Measurements from ENCODE around the gene MRTO4. TPM values are rescaled to one million over a fixed set of nuclear protein-coding genes. Genes with fewer than 3 reads are reported as not detected.
"Not testable (repeated sequence)": the region's sequence is repeated elsewhere in the genome, so short reads cannot be mapped to it uniquely, and the experiment has no call there.

Gene MRTO4
- total RNA-seq, 1 donor from 2014 or later = 30.3 TPM

DNA sequence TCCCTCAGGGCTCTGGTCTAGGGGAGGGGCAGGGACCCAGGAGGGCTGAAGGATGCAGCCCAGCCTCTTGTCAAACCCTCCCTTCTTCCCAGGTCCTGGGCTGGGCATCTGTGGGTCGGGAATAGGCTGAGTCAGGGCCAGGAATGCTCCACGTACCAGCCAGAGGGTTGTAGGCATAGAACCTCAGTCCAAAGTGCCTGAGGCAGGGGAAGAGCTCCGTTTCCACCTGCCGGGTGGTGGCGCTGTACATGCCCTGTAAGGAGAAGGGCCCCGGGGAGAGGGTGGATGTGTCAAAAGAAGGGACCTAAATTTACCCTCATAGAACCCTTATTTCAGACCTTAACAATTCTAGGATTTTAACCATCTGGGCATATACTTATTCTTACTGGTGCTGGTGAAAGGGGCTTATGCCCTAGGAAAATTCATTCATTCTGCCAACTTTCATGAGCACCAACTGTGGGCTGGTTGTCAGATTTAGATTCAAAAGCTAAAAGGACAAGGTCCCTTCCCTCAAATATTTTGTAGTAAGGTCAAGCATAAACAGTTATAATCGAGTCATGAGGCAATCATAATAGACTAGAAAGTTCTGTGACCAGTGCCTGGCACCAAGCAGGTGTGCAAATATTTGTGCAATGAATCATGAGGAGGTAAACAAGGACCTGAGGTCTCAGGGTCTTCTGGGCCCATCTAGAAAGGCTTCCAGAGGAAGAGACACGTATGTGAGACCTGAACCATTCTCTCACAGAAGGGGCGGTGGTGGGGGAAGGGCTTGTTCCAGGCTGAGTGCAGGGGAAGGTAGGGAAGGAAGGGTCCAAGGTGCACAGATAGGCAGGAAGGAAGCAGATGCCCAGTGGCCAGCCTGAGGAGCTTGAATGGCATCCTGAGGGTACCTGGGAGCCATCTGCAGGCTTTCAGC is 18.1 kb downstream of the MRTO4 start:
- DNase-seq (ENCODE audit: extremely low read depth, low read depth, low spot score) = not testable (repeated sequence)

DNA sequence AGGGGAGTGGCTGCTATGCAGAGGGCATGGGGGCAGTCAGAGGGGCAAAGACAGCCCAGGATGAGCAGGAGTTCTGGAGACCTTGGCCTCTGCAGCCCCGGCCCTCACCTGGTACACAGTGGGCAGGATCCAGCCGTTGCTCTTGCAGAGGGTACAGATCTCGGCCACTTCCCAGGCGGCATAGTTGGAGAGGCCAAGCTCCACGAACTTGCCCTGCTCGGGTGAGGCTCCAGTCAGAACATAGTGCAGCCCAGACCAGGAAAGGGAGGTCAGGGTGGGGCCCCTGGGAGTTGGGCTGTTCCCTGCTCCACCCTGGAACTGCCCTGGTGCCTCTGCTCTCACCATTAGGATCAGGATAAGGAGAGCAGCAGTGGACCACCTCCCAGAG is 18.7 kb downstream of the MRTO4 start:
- DNase-seq (ENCODE audit: extremely low read depth, low read depth, low spot score) = not testable (repeated sequence)

DNA sequence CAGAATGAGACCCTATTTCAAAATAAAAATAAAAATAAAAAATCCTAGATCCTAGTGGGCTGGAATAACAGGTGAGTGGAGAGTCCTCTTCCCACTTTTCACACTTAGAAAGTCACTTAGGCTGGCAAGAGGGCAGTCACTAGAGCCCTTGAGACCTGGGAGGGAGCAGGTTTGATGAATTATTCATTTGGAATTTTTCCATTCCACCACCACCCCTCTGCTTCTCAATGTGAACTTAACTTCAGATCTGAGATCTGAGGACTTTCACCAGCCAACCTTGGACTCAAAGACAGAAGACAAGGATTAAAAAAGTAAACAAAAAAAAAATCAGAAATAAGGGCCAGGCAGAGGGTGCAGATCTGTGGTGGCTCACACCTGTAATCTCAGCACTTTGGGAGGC is 20.5 kb downstream of the MRTO4 start:
- DNase-seq (ENCODE audit: extremely low read depth, low read depth, low spot score) = no peak

DNA sequence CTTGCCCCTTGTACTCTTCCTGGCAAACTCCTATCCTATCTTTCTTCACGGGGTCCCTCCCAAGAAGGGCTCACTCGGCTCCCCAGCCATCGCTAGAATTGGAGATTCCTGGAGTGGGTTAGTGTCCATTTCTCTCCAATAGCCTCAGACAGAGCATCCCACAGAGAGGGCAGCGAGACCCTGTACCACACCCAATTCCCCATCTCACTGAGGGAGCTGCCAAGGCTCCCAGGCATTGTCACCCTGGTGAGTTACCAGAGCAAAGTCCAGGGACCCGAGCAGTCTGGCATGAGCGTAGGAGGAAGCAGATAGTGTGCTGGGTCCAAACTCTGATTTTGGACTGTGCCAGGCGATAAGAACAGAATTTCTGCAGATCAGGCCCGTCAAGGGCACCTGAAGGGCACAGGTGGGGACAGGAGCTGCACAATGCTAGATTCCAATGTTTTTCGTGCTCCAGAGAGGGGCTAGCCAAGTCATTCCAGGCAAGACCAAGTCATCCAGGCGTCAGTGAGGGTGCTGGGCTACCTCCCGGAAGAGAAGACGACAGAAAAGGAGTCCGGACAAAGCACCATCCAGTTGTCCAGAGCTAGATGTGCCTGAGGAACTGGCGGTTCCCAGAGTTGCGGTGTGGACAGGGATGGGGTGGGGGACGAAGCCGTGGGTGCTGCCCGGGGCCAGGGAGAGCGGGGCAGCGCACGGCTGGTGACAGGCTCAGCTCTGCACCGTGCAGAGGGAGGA is 21.7 kb downstream of the MRTO4 start:
- DNase-seq (ENCODE audit: extremely low read depth, low read depth, low spot score) = no peak

DNA sequence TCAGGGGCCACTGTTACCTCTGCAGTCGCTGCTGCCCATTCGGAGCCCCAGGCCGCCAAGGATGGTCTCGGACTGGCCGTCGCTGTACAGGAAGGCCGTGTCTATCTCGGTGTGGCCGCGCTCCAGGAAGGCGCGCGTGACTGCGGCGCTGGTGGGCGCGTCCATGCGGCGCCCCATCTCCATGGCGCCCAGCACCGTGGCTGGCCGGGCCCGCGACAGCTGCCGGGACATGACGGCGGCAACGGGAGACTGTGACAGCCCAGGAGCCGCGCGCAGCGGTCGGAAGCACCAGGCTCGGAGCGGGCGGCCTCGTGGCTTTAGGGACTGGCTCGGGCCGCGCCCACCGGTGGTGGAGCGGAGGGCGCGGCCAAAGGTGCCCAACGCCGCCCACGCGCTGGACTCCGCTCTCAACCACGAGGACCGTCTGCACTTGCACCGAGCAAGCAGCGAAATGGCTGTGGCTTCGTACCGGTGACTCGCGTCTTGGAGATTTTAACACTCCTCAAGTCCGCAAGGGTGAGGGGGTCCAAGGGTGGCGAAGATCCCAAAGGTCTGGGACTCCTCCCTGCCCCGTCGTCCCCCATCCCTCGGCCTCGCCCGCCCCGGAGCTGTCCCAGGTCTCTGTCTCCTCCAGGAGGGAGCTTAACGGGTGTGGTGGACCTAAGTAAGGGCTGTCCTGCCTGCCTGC is 22.4 kb downstream of the MRTO4 start:
- DNase-seq (ENCODE audit: extremely low read depth, low read depth, low spot score) = not testable (repeated sequence)

DNA sequence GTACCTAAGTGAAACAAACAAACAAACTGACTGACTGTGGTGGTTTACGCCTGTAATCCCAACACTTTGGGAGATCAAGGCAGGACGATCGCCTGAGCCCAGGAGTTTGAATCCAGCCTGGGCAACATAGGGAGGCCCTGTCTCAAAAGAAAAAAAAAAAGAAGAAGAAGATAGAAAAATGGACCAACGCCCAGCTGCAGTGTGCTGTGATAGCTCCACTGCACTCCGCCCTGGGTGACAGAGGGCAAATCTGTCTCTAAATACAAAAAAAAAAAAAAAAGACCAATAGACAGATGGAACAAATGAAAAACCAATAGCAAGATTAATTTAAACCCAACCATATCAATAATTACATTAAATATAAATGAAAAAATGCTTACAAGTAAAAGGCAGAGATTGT is 23.0 kb downstream of the MRTO4 start:
- no peak for DNase-seq (ENCODE audit: extremely low read depth, low read depth, low spot score)

GRCh38 chr1:19283891-19284290 is 32.3 kb downstream of the MRTO4 start:
- no peak for DNase-seq (ENCODE audit: extremely low read depth, low read depth, low spot score)

DNA sequence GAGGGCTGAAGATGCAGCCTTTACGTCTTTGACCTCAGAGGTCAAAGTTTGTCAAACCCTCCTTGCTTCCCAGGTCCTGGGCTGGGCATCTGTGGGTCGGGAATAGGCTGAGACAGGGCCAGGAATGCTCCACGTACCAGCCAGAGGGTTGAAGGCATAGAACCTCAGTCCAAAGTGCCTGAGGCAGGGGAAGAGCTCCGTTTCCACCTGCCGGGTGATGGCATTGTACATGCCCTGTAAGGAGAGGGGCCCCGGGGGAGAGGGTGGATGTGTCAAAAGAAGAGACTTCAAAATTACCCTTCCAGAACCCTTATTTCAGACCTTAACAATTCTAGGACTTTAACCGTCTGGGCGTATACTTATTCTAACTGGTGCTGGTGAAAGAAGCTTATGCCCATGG is 33.3 kb downstream of the MRTO4 start:
- no peak for DNase-seq (ENCODE audit: extremely low read depth, low read depth, low spot score)

DNA sequence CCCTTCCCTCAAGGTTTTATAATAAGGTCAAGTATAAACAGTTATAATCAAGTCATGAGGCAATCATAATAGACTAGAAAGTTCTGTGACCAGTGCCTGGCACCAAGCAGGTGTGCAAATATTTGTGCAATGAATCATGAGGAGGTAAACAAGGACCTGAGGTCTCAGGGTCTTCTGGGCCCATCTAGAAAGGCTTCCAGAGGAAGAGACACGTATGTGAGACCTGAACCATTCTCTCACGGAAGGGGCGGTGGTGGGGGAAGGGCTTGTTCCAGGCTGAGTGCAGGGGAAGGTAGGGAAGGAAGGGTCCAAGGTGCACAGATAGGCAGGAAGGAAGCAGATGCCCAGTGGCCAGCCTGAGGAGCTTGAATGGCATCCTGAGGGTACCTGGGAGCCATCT is 33.8 kb downstream of the MRTO4 start:
- DNase-seq (ENCODE audit: extremely low read depth, low read depth, low spot score) = not testable (repeated sequence)

DNA sequence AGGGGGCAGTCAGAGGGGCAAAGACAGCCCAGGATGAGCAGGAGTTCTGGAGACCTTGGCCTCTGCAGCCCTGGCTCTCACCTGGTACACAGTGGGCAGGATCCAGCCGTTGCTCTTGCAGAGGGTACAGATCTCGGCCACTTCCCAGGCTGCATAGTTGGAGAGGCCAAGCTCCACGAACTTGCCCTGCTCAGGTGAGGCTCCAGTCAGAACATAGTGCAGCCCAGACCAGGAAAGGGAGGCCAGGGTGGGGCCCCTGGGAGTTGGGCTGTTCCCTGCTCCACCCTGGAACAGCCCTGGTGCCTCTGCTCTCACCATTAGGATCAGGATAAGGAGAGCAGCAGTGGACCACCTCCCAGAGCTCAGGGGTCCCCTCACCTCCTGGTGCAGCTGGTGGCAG is 34.2 kb downstream of the MRTO4 start:
- DNase-seq (ENCODE audit: extremely low read depth, low read depth, low spot score) = not testable (repeated sequence)

DNA sequence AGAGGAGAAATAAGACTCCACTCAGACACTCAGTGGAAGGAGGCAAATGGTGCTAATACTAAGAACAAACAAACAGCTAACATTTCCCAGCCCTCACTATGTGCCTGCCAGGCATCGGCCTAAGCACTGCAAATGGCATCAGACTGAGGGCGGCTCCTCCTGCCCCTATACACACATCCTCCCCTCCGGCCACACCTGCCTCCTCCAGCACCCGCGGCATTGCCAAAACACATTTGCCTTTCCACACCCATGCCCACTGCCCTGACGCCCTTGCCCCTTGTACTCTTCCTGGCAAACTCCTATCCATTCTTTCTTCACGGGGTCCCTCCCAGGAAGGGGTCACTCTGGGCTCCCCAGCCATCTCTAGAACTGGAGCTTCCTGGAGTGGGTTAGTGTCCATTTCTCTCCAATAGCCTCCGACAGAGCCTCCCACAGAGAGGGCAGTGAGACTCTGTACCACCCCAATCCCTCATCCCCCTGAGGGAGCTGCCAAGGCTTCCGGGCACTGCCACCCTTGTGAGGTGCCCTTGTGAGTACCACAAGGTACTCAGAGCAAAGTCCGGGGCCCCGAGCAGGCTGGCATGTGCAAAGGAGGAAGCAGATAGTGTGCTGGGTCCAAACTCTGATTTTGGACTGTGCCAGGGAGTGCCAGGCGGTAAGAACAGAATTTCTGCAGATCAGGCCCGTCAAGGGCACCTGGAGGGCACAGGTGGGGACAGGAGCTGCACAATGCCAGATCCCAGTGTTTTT is 36.0 kb downstream of the MRTO4 start:
- DNase-seq (ENCODE audit: extremely low read depth, low read depth, low spot score) = no peak

DNA sequence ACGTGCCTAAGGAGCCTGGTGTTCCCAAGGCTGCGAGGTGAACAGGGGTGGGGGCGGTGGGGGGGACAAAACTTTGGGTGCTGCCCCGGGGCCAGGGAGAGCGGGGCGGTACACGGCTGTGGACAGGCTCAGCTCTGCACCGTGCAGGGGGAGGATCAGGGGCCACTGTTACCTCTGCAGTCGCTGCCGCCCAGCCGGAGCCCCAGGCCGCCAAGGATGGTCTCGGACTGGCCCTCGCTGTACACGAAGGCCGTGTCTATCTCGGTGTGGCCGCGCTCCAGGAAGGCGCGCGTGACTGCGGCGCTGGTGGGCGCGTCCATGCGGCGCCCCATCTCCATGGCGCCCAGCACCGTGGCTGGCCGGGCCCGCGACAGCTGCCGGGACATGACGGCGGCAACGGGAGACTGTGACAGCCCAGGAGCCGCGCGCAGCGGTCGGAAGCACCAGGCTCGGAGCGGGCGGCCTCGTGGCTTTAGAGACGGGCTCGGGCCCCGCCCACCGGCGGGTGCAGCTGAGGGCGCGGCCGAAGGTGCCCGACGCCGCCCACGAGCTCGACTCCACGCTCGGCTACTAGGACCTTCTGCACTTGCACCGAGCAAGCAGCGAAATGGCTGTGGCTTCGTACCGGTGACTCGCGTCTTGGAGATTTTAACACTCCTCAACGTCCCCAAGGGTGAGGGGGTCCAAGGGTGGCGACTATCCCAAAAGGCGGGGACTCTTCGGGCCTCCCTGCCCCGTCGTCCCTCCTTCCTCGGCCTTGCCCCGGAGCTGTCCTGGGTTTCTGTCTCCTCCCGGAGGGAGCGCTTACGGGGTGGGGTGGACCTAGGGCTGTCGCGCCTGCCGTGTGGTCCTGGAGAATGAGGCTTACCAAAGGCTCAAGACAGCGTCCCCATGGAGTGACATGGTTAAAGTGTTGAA is 37.0 kb downstream of the MRTO4 start, which contains the start of gene AKR7A3:
Gene AKR7A3 (minus strand): TSS at position 447 of the 918 bp plus-strand sequence. CDS start 61 bp downstream, at position 386.
- not testable (repeated sequence) for DNase-seq (ENCODE audit: extremely low read depth, low read depth, low spot score)

DNA sequence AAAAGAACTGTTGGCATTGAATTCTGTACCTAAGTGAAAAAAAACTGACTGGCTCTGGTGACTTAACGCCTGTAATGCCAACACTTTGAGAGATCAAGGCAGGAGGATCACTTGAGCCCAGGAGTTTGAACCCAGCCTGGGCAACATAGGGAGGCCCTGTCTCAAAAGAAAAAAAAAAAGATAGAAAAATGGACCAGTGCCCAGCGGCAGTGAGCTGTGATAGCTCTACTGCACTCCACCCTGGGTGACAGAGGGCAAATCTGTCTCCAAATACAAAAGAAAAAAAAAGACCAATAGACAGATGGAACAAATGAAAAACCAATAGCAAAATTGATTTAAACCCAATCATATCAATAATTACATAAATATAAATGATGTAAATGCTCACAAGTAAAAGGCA is 37.6 kb downstream of the MRTO4 start:
- DNase-seq (ENCODE audit: extremely low read depth, low read depth, low spot score) = no peak

DNA sequence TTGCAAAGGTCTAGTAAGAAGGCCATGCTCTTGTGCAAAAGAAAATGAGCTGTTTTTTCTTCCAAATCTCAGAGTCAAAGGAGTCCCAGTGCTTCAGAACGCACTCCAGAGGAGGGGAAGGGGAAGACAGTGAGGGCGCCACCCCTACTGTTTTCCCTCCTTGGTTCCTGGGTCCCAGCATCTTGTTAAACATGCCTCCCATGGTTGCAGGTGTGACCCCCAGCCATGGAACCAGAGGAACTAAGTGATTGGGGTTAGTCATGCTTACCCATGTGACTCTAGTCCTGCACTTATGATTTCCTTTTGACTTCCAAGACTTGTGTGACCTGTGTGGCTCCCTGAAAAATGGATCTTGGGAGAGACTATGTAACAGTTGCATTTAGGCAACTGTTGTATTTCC is 43.0 kb downstream of the MRTO4 start:
- DNase-seq (ENCODE audit: extremely low read depth, low read depth, low spot score) = no peak

DNA sequence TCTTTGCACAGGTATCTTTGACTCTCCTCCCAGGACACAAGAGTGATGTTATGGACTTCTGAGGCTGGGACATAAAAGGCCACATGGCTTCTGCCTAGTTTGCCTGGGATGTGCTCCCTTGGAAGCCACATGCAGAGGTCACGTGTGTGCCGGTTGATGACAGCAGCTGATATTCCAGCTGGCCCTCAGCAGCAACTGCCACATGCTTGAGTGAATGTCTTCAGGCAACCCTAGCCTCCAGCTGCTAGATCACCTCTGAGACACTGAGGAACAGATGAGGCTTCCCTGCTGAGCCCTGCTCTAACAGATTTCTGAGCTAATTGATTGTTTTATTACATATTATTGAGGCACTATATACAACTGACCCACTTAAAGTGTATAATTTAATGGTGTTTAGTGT is 48.6 kb downstream of the MRTO4 start:
- no peak for DNase-seq (ENCODE audit: extremely low read depth, low read depth, low spot score)

- not testable (repeated sequence) for DNase-seq (ENCODE audit: extremely low read depth, low read depth, low spot score)
These were observed 52.5 kb downstream of the MRTO4 start for GRCh38 chr1:19304081-19304480.

GRCh38 chr1:19305880-19306279 is 54.3 kb downstream of the MRTO4 start:
- DNase-seq (ENCODE audit: extremely low read depth, low read depth, low spot score) = no peak

GRCh38 chr1:19306941-19307340 is 55.3 kb downstream of the MRTO4 start:
- DNase-seq (ENCODE audit: extremely low read depth, low read depth, low spot score) = no peak

DNA sequence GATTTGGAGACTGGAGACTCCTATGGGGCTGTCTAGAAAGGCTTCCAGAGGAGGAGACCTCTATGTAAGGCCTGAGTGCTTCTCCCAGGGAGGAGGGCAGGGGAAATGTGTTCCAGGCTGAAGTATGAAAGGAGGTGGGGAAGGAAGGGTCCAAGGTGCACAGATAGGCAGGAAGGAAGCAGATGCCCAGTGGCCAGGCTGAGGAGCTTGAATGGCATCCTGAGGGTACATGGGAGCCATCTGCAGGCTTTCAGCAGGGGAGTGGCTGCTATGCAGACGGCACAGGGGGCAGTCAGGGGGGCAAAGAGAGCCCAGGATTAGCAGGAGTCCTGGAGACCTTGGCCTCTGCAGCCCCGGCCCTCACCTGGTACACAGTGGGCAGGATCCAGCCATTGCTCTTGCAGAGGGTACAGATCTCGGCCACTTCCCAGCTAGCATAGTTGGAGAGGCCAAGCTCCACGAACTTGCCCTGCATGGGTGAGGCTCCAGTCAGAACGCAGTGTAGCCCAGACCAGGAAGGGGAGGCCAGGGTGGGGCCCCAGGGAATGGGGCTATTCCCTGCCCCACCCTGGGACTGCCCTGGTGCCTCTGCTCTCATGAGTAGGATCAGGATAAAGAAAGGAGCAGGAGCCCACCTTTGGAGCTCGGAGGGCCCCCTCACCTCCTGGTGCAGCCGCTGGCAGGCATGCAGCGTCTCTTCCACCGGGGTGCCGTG is 56.3 kb downstream of the MRTO4 start:
- no peak for DNase-seq (ENCODE audit: extremely low read depth, low read depth, low spot score)

Measured in glomerular endothelial cell (primary cell).